Stimulated activated CD8-positive, alpha-beta memory T cell treated with anti-CD3 and anti-CD28 coated beads, Interleukin-12 subunit alpha, Interleukin-12 subunit beta, amount 100 ng/mL, for 4 hours (primary cell): Measurements from ENCODE around the gene TLE5.
"Not testable (repeated sequence)": the region's sequence is repeated elsewhere in the genome, so short reads cannot be mapped to it uniquely, and the experiment has no call there.

ENCODE experiments used
- DNase-seq: peaks from one replicate; pipeline ENCODE4 v3.0.0-alpha.2; 2020; ENCODE audit warnings: low read depth

TLE5 gene

GRCh38 chr19:3096267-3096901, 34.1 kb upstream of the TLE5 start:
- DNase-seq = no peak

- peak; percentile 44 for DNase-seq
These were observed 33.3 kb upstream of the TLE5 start for GRCh38 chr19:3095441-3096191.

- DNase-seq = no peak
These were observed 32.5 kb upstream of the TLE5 start for GRCh38 chr19:3094601-3095440.

- not testable (repeated sequence) for DNase-seq
These were observed 27.1 kb upstream of the TLE5 start for GRCh38 chr19:3089299-3089855.

GRCh38 chr19:3087769-3088168, 25.5 kb upstream of the TLE5 start:
- no peak for DNase-seq

- no peak for DNase-seq
These were observed 22.6 kb upstream of the TLE5 start for GRCh38 chr19:3084943-3085342.

GRCh38 chr19:3083964-3084363, 21.7 kb upstream of the TLE5 start:
- DNase-seq = no peak

GRCh38 chr19:3082331-3082730, 20.0 kb upstream of the TLE5 start:
- no peak for DNase-seq

- no peak for DNase-seq
These were observed 18.0 kb upstream of the TLE5 start for GRCh38 chr19:3080286-3080685.

GRCh38 chr19:3079578-3079977, 17.3 kb upstream of the TLE5 start:
- no peak for DNase-seq

- DNase-seq = peak; percentile 68
These were observed 13.5 kb upstream of the TLE5 start for GRCh38 chr19:3075605-3076431.

- DNase-seq = no peak
These were observed 11.8 kb upstream of the TLE5 start for GRCh38 chr19:3073931-3074595.

GRCh38 chr19:3073159-3073563, 10.9 kb upstream of the TLE5 start:
- no peak for DNase-seq

- no peak for DNase-seq
These were observed 9.5 kb upstream of the TLE5 start for GRCh38 chr19:3071768-3072167.

GRCh38 chr19:3068071-3068470, 5.8 kb upstream of the TLE5 start:
- DNase-seq = no peak

- DNase-seq = no peak
These were observed 5.3 kb upstream of the TLE5 start for GRCh38 chr19:3067563-3067962.

GRCh38 chr19:3066482-3067049, 4.3 kb upstream of the TLE5 start:
- DNase-seq = no peak

- no peak for DNase-seq
These were observed 3.5 kb upstream of the TLE5 start for GRCh38 chr19:3065675-3066357.

GRCh38 chr19:3064011-3064330, 1.7 kb upstream of the TLE5 start:
- no peak for DNase-seq
